Stimulated activated CD8-positive, alpha-beta memory T cell treated with anti-CD3 and anti-CD28 coated beads, Interleukin-2, amount 100 ng/mL, for 48 hours (primary cell): ENCODE results near the gene SORT1.
"Not testable (repeated sequence)": the region's sequence is repeated elsewhere in the genome, so short reads cannot be mapped to it uniquely, and the experiment has no call there.

ENCODE experiments used
- DNase-seq, 2 donors: peaks; one replicate each; pipeline ENCODE4 v3.0.0-alpha.2; 2020; ENCODE audit warnings: low read depth in 2 of 2

Gene SORT1

DNA sequence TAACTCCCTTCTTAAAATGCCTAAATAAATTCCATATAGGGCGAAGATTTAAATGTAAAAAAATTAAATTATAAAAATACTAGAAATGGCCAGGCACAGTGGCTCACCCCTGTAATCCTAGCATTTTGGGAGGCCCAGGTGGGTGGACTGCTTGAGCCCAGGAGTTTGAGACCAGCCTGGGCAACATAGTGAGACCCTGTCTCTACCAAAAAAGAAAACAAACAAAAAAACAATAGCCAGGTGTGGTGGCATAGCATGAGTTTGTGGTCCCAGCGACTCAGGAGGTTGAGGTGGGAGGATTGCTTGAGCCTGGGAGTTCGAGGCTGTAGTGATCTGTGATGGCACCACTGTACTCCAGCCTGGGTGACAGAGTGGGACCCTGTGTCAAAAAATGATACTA lies 17.8 kb downstream of the SORT1 start:
- DNase-seq, result no peak

DNA sequence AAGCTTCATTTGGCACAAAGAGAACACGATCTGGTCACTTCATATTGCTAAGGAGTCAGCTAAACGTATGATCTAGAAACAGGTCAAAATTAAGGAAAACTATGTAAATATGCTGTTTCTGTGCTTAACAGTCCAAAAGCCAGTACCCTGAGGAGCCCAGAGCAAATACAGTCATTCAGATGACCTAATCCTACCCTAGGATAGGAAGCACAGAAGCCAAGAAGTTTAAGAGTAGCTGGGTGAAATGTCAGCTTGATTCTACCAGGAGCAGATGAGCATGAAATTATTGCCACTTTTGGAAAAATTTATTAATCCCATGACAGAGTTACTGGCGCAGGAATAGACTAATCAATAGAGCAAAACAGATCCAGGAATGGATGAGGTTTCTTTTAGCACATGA lies 18.3 kb downstream of the SORT1 start:
- no peak for DNase-seq

DNA sequence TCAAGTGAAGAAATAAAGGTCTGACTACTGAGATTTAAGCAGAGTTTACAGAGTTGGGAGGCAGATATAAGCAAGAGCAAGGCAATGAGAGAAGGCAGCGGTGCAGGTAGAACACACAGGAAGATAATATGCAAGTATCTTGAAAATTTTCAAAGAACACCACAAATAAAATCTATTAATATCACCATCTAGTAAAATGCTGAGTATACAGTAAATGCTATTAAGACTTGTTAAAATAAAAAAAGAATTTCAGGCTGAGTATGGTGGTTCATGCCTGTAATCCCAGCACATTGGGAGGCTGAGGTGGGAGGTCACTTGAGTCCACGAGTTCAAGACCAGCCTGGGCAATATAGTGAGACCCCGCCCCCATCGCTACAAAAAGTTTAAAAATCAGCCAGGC lies 20.0 kb downstream of the SORT1 start:
- no peak for DNase-seq

DNA sequence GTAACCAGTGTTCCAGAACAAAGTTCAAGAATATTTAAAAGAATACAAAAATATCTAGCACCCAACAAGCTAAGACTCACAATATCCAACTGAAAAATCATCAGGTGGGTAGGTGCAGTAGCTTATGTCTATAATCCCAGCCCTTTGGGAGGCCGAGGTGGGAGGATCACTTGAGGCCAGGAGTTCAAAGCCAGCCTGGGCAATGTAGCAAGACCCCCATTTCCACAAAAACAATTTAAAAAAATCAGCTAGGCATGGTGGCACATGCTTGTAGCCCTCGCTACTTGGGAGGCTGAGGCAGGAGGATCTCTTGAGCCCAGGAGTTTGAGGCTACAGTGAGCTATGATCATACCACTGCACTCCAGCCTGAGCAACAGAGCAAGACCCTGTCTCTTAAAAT lies 24.0 kb downstream of the SORT1 start:
- not testable (repeated sequence) for DNase-seq

DNA sequence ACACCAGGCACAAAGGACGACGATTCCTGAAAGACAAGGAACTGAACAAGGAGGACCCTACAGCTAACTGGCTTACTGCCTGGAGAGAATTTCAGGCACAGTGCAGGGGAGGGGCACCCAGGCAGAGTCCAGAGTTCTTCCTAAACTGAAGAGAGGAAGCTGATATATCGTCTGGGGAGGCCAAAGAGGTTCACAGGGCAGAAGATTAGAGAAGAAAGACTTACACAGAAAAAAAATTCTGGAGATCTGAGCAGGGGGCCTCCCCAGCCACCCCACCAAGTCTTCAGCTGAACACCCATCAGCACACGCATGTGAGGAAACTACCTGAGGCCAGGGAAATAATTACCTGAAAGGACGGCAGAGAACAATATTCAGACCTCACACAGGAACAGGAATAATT lies 24.6 kb downstream of the SORT1 start:
- DNase-seq, result no peak

DNA sequence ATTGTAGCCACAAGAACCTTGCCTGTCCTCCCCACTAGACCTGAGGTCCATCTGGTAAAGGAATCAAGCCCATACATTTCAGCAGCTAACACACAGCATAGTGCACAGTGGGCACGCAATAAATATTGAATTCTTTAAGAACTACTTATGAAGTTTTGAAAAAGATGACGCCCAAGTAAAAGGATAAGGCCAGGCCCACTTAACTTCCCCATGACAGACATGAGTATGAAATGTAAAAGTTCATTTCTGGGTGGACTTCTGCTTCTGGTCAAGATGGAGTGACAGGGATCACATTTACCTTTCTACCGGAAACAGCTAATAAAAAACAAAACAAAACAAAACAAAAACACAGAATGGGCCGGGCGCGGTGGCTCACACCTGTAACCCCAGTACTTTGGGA lies 25.4 kb downstream of the SORT1 start:
- DNase-seq, result no peak

DNA sequence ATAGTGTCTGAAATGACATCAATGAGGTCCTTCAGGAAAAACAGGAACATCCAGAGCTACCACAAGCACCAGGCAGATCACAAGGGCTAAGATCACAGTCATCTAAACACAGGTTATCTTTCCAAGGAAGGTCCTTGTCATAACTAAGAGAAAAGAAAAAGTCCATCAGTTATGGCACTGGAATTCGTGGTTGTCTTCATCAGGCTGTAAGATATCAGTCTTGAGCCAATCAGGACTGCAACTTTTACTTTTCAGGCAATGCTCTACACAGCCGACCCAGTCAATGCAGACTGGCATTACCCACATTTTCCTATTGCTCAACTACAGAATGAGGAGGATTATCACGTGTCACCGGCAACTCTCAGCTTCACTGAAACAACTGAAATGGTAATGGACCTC lies 26.4 kb downstream of the SORT1 start:
- DNase-seq, result no peak

DNA sequence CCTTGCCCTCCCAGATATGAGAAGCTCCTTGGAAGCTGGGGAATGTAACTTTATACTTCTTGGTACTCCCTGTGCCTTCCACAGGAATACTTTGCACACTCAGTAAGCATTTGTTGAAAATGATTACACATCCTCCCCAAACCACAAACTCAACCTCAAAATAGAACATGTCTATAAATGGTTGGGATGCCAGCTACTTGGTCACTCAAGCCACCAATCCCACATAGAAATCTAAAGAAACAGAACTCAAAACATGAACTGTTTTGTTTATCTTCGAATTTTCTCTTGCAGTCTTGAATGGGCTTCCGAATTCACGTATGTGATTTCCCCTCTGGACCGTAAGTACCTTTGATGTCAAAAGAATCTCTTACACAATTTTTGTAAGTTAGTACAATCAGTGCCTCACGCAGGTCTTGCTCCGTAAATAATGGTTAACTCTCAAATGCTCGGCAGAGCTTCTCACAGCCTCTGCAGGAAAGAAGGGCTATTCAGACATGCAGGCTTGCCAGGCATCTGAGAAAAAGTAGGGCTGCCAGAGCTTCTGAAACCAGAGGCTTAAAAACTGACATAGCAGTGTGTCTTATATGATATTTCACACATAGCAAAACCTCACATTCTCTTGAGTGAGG lies 26.9 kb downstream of the SORT1 start:
- no peak for DNase-seq

DNA sequence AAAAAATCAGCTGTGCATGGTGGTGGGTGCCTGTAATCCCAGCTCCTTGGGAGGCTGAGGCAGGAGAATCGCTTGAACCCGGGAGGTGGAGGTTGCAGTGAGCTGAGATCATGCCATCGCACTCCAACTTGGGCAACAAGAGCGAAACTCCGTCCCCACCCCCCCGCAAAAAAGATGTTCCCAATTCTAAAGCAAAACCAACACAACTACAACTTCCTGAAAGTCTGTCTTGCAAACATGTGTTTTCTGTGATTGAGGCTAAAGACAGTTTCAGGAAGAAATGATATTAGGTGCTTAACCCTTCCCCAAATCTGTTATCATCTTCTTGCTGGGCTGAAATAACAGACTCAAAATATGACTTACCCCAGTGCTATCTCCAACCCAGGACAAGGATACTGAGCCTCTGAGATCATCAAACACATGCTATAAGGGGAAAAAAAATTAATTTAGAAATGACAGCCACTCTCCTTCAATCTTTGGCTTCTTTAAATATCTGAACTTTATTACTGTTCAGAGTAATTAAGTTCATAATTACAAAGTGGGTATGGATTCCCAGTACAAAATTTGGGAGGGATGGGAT lies 28.5 kb downstream of the SORT1 start:
- no peak for DNase-seq

DNA sequence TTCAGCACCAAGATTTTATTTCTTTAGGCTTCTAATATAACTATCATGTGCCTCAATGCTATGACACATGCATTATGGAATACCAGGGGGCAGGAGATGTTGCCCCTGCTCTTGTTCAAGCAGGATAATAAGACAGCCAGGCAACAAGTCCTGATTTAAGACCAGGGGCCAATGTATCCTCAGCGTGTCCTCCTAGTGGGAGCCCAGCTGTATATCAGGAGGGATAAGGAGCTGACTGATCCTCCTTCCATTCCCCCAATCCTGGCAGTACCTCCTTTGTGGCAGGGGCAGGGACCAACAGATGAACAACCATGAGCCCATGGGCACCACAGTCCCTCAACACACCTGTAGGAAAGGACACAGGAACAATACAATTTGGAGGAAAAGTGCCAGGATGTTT lies 29.3 kb downstream of the SORT1 start:
- DNase-seq, result no peak

DNA sequence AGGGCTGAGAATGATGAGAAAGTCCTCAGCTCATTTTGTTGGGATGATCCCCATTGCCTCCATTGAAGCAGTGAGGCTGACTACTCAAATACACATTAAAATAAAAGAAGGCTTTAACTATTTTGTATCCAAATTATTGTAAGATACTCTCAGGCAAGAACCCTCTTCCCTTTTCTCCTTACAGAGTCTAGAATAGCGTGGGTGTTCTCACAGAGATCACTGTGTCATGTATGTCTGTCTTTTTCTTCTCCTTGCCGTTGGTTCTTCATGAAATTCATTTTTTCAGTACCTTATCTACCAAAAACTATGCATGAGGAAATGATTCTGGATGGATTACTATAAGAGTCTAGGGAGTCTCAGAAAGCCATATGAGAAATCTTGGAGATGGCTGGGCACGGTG lies 30.1 kb downstream of the SORT1 start:
- DNase-seq, result no peak

DNA sequence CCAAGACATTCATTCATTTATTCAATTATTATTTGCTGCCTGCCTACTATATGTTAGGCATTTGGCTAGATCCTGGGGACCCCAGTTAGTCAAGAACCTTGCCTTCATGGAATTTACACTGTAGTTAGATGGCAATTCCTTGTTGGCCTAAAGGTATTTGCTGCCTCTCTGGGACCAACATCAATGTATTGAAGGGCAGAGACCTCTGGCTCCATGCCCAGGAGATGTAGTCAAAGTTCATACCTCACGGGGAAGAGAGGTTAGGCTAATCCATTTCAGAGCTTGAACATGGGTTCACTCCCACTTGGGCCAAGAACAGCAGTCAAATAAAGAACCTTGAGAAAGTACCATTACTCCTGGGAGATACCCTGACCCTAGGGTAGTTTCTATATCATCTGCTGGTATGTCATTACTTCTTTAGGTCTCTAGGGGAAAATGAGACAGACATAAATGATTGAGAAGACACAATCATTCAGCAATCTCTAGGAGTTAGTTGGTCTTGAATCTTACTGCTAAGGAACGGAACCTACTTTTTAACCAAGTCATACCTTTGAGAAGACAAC lies 32.0 kb downstream of the SORT1 start:
- DNase-seq, result no peak

DNA sequence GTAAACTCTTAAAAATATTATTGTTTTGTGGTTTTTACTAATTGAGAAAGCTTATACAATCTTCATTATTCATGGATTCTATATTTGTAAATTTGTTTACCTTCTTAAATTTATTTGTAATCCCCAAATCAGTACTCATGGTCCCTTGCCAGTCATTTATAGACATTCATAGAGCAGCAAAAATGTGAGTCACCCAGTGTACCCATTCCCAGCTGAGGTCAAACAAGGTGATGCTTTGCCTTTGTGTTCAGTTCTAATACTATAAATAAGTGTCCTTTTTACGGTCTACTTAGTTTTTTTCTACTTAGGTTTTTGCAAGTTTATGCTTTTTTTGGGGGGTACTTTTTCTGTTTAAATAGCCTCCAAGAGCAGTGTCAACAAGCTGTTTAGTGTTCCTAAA lies 36.1 kb downstream of the SORT1 start:
- DNase-seq, result no peak

DNA sequence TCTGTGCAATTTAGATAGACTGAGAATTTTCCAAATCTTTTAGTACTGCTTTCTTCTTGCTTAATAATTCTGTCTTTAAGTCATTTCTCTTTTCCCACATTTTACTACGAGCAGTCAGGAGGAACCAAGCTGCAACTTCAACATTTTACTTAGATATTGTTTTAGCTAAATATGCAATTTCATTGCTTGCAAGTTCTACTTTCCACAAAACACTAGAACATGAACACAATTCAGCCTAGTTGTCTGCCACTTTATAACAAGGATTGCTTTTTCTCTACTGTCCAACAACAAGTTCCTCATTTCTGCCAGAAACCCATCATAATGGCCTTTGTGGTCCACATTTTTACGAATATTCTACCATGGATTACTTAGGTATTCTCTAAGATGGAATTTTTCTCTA lies 36.6 kb downstream of the SORT1 start:
- no peak for DNase-seq

DNA sequence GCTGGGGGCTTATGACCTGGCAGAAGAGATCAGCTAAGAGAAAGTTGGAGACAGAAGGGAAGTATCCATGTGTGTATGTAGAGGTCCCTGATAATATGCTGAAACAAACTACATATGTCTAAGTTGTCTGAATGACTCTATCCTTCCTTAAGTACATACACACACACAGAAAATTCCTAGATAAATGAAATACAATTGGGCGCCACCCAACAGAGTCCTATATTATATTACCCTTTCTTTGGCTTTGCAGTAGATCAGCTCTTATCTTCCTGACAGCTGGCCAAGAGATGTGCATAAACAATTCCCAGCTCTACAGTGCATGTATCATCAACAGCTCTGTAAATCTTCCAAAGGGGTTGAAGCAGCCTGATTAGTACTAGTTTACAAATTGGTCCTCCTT lies 40.1 kb downstream of the SORT1 start:
- DNase-seq, result no peak

DNA sequence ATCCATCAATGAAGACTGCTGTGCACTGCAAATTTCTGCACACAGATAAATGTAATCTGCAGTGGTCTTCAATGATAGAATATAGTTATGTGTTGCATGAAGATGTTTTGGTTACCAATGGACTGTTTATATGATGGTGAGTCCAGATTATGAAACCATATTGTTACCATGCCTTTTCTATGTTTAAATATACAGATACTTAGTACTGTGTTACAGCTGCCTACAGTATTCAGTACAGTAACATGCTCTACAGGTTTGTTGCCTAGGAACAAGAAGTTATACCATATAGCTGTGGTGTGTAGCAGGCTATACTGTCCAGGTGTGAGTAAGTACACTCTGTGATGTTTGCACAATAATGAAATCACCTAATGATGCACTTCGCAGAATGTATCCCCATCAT lies 40.8 kb downstream of the SORT1 start:
- no peak for DNase-seq

DNA sequence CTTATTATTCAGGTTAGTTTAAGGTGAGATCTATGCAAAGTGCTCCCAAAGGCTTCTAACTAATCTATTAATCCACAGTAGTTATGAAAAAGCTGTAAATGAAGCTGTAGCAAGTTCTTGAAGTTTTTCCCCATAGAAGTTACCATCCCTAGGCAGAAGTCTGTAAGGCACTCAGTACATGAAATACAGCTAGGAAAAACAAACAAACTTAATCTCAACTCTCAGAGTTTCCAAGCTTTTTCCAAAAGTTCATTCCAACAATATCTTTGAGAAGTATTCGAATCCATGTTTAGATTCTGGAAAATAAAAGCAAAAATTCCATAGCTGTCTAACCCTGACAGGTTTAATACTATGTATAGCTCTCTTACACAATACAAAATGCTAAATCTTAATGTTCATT lies 41.2 kb downstream of the SORT1 start:
- DNase-seq, result no peak

DNA sequence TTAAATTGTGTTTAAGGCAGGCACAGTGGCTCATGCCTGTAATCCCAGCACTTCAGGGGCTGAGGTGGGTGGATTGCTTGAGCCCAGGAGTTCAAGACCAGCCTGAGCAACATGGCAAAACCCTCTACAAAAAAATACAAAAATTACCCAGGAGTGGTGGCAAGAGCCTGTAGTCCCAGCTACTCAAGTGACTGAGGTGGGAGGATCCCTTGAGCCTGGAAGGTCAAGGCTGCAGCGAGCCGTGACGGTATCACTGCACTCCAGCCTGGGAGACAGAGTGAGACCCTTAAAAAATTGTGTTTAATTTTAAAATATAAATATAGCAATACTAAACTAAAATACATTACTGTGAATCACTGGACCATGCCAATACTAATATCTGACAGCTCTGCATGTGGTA lies 42.8 kb downstream of the SORT1 start:
- DNase-seq, result no peak

DNA sequence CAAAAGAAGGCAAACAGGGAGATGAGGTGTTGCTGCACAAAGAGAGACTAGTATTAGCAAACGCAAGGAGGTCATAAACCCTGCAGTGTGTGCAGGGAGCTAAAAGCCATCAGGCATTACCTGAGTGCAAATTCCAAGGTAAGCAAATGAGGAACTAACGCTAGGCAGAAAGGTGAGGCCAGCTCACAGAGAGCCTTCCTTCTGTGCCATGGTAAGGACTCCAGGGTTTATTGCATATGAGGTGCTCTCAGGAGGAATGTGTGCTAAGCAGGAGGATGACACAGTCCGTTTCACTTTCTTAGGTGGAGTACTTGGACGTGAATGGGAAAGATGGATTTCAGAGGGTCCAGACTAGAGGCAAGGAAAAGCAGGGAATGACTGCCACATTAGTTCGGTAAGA lies 46.3 kb downstream of the SORT1 start:
- no peak for DNase-seq

DNA sequence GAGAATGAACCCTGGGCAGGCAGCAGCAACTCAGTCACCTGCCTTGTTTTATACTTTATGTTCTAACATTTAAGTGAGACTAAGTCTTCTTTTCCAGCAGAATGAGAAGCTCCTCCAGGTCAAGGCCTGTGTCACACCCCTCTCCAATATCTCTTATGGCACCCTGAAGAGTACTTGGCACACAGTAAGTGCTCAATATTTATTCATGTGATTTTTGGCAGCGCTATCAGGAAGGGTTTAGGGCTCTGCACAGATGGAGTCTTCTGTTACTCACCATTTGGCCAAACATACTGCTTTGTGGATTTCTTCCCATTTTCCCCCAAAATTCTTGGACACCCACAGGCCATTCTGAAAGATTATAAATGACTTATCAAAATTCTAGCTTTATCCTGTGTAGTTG lies 47.1 kb downstream of the SORT1 start:
- DNase-seq, result no peak

DNA sequence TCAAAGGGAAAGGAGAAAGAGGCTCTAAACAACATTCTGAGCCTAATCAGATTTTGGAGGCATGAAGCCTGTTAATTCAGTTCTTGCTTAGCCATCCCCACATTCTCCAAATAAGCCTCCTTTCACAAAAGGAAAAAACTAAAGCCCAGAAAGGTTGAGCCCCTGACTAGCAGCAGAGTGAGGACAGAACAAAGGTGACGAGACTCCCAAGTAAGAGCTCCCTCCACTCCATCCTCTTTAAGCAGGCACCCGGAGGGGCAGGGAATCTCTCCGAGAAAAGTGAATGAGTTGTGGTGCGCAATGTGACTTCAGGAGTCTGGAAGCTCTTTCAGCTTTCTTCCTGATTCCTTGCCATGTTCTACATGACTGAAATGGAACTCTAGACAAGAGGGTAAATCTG lies 47.5 kb downstream of the SORT1 start:
- DNase-seq, result no peak

DNA sequence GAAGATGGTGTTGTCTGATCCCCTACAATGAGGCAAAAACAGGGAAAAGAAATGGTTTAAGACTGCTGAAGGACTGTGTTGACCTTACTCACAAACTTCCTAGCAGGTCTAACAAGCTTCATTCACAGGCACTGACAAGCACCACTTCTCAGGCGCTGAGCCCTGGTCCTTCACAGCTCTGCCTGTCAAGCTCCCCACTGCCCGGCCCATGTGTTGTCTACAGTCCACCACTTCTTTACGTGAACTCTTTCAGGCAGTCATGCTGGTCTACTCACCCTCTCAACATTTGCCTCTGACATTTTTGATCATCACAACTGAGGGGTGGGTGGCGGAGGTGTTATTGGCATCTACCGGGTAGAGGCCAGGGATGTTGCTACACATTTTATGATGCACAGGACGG lies 50.2 kb downstream of the SORT1 start:
- DNase-seq, result no peak

DNA sequence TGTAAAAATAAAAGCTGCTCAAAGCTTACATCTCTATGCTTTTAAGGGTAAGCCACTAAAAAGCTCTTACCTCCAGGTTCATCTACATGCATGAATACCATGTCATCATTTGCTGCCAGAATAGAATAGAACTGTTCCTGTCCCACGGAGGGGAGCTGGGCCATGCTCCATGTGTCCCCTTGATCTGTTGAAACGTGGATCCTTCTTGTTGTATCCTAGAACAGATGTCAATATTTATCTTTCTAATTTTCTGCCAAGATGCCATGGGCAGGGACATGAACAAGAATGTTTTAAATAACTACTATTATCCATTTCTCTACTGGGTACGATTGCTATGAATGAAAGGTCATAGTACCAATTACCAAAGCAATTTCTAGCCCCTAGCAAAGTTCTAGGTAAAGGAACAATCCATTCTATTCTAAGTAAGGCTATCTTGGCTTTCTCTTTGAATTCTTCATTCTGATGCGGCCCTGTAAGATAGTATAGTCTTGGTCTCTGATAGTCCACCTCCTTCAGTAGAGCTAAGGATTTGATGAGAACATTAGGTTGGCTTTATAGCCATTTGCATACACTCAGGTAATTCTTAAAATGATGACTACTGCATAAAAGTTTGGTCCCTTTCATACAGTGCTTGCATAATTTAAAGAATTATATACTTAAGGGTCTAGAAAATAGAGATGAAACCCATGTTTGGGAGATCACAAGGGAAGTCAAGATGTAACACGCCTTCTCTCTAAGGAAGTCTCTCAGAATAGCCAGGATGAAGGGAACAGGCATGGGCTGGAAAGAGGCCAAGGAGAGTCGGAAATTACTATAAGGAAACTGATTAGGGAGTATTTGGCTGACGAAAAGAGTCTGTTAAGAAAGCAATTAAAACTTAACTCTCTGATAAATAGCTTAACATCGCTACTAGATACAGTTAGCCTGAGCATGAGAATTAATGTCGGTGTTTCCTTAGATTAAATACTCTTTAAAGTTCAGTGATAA lies 55.5 kb downstream of the SORT1 start:
- DNase-seq, result no peak
